GM19351 (cell line): ENCODE measurements around the gene CCDC63.
A peak's percentile ranks its signal among the peaks of the same experiment; 100 is the strongest.

Experiments used
- ATAC-seq: cut with Tn5 transposase; IDR thresholded peaks from one replicate; pipeline ENCODE4 v1.9.1; 2021; ENCODE audit warnings: mild to moderate bottlenecking, moderate library complexity; ENCODE audit not compliant: unreplicated experiment

The CCDC63 gene

GRCh38 chr12:110880651-110881050 is 33.9 kb downstream of the CCDC63 start:
- ATAC-seq: no peak

GRCh38 chr12:110883251-110883650 is 36.5 kb downstream of the CCDC63 start:
- no peak for ATAC-seq

- ATAC-seq: no peak
These were observed 38.5 kb downstream of the CCDC63 start for GRCh38 chr12:110885152-110885840.

GRCh38 chr12:110888256-110888991 is 41.6 kb downstream of the CCDC63 start:
- ATAC-seq: no peak

GRCh38 chr12:110889361-110889760 is 42.6 kb downstream of the CCDC63 start:
- no peak for ATAC-seq

- no peak for ATAC-seq
These were observed 47.2 kb downstream of the CCDC63 start for GRCh38 chr12:110893956-110894355.

- no peak for ATAC-seq
These were observed 49.8 kb downstream of the CCDC63 start for GRCh38 chr12:110896559-110896958.

GRCh38 chr12:110901401-110901800 is 54.6 kb downstream of the CCDC63 start:
- no peak for ATAC-seq

GRCh38 chr12:110903511-110903910 is 56.7 kb downstream of the CCDC63 start:
- ATAC-seq: no peak

GRCh38 chr12:110906083-110906482 is 59.3 kb downstream of the CCDC63 start:
- peak; percentile 72 for ATAC-seq

- peak; percentile 40 for ATAC-seq
These were observed 59.7 kb downstream of the CCDC63 start for GRCh38 chr12:110906516-110906915.

GRCh38 chr12:110906985-110907384 is 60.2 kb downstream of the CCDC63 start:
- ATAC-seq: no peak

- no peak for ATAC-seq
These were observed 60.8 kb downstream of the CCDC63 start for GRCh38 chr12:110907583-110907982.

GRCh38 chr12:110908377-110909152 is 61.8 kb downstream of the CCDC63 start:
- no peak for ATAC-seq

GRCh38 chr12:110912263-110912662 is 65.5 kb downstream of the CCDC63 start:
- no peak for ATAC-seq

- ATAC-seq: peak; percentile 99
These were observed 66.6 kb downstream of the CCDC63 start for GRCh38 chr12:110913119-110914056.

GRCh38 chr12:110916295-110916875 is 69.6 kb downstream of the CCDC63 start:
- ATAC-seq: no peak

GRCh38 chr12:110917467-110917866 is 70.7 kb downstream of the CCDC63 start:
- ATAC-seq: no peak

- ATAC-seq: no peak
These were observed 71.2 kb downstream of the CCDC63 start for GRCh38 chr12:110917961-110918360.

- ATAC-seq: no peak
These were observed 72.9 kb downstream of the CCDC63 start for GRCh38 chr12:110919720-110920119.
